ENCODE results near the gene KEAP1. TPM values are rescaled to one million over a fixed set of nuclear protein-coding genes. Genes with fewer than 3 reads are reported as not detected.

KEAP1 gene
- total and polyA plus RNA-seq, 7 donors, result 109 to 242 (median 199) TPM

DNA sequence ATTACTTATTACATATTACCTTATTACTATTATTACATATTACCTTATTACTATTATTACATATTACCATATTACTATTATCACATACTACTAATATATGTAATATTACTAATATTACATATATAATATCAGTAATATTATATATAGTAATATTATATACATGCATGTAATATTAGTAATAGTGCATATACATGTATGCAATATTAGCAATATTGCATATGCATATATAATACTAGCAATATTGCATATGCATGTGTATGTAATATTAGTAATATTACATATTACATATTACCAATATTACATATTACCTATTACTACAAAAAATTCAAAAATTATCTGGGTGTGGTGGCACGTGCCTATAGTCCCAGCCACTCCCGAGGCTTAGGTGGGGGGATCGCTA lies 60.5 kb downstream of the KEAP1 start:
- Histone ChIP-seq H3K27ac (no peak overlapping the region), H3K36me3 (ENCODE audit: insufficient read depth in 1 of 2, low read depth in 1 of 2) (peaks cover 0 to 10% of the 10 kb centered on the region in 2 donors), H3K4me3 (no peak overlapping the region), H3K9me3 (no peaks in the 10 kb centered on the region), H3K27me3 (ENCODE audit: insufficient read depth in 3 of 3, low read length in 2 of 3) (no peaks in the 10 kb centered on the region), H3K4me1 (peaks cover 13% of the 10 kb centered on the region)
- intact Hi-C loops (cut with DNase I), result no loop called here
- TF ChIP-seq, protein P1, sequence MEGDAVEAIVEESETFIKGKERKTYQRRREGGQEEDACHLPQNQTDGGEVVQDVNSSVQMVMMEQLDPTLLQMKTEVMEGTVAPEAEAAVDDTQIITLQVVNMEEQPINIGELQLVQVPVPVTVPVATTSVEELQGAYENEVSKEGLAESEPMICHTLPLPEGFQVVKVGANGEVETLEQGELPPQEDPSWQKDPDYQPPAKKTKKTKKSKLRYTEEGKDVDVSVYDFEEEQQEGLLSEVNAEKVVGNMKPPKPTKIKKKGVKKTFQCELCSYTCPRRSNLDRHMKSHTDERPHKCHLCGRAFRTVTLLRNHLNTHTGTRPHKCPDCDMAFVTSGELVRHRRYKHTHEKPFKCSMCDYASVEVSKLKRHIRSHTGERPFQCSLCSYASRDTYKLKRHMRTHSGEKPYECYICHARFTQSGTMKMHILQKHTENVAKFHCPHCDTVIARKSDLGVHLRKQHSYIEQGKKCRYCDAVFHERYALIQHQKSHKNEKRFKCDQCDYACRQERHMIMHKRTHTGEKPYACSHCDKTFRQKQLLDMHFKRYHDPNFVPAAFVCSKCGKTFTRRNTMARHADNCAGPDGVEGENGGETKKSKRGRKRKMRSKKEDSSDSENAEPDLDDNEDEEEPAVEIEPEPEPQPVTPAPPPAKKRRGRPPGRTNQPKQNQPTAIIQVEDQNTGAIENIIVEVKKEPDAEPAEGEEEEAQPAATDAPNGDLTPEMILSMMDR (IDR thresholded peaks at IDR 0.05), result no peak
- DNase-seq (no peak), ATAC-seq (no peak)
- WGBS, 3 donors, result 94 to 99% (median 96%) methylated on average over 3 of the region's 3 CpGs

DNA sequence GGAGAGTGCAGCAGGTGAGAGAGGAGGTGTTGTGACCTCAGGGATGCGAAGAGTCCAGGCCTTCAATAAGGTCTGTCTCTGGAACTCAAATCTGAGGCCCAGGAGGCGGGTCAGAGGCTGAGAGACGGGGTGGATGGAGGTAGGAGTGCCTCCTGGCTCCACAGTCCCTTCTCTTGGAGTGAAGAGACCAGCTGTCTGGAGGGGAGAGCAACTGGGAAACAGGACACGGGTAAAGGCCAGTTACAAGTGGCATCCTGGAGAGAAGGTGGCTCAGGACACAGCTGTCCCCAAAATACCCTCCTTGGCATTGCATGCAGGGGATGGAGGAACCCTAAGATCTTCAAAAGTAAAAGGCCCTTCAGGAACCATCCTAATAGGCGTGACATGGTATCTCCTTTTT lies 63.6 kb downstream of the KEAP1 start:
- peak overlapping the region; percentile 63 for H3K27ac ChIP-seq
- DNase-seq (no peak), ATAC-seq (peak; percentile 65 to 81 (median 74))
- H3K36me3 ChIP-seq (ENCODE audit: insufficient read depth in 1 of 2, low read depth in 1 of 2), result no peaks in the 10 kb centered on the region
- WGBS, 3 donors, result 32 to 53% (median 37%) methylated on average over 5 of the region's 5 CpGs
- intact Hi-C loops (cut with DNase I), result no loop called here
- no peaks in the 10 kb centered on the region for H3K27me3 ChIP-seq (ENCODE audit: insufficient read depth in 3 of 3, low read length in 2 of 3)
- H3K9me3 ChIP-seq, result no peaks in the 10 kb centered on the region
- H3K4me3 ChIP-seq, result no peak overlapping the region
- TF ChIP-seq, protein P1 (IDR thresholded peaks at IDR 0.05), result no peak
- peaks cover 13% of the 10 kb centered on the region for H3K4me1 ChIP-seq

Other genes starting within 250 kb of the KEAP1 start
- gene ICAM1, start 232.2 kb downstream of the KEAP1 start, total RNA-seq, result 1 to 10 TPM; 3.7 to 8.0 (median 6.9) TPM
- 1 to 10 TPM; 2.7 to 7.5 (median 3.3) TPM for gene ICAM1, start 232.2 kb downstream of the KEAP1 start, polyA plus RNA-seq
- gene ICAM4, start 216.4 kb downstream of the KEAP1 start, total RNA-seq, result under 1 TPM in 1 of 4 donors, not detected in 3; 0.47 TPM
- gene ICAM4, start 216.4 kb downstream of the KEAP1 start, polyA plus RNA-seq, result under 1 TPM in 2 of 3 donors, not detected in 1; 0.04 to 0.18 TPM
- gene ICAM5, start 213.4 kb downstream of the KEAP1 start, total RNA-seq, result under 1 TPM in 2 of 4 donors, not detected in 2; 0.13 to 0.22 TPM
- gene ICAM5, start 213.4 kb downstream of the KEAP1 start, polyA plus RNA-seq, result under 1 TPM in 2 of 3 donors, not detected in 1; 0.04 TPM
- gene ZGLP1, start 193.5 kb downstream of the KEAP1 start, total RNA-seq, result 1 to 10 TPM in 1 of 4 donors, under 1 TPM in 2, not detected in 1; 0.59 to 2.9 (median 0.69) TPM
- gene ZGLP1, start 193.5 kb downstream of the KEAP1 start, polyA plus RNA-seq, result 1 to 10 TPM in 1 of 3 donors, under 1 TPM in 2; 0.69 to 1.6 (median 1.00) TPM
- 10 to 100 TPM; 16.0 to 21.8 (median 18.3) TPM for gene FDX2, start 187.3 kb downstream of the KEAP1 start, total RNA-seq
- gene FDX2, start 187.3 kb downstream of the KEAP1 start, polyA plus RNA-seq, result 10 to 100 TPM; 30.7 to 52.5 (median 39.6) TPM
- gene RAVER1, start 169.8 kb downstream of the KEAP1 start, total RNA-seq, result 10 to 100 TPM in 2 of 4 donors, 1 to 10 TPM in 2; 7.9 to 11.2 (median 9.9) TPM
- 1 to 10 TPM; 4.3 to 8.2 (median 4.8) TPM for gene RAVER1, start 169.8 kb downstream of the KEAP1 start, polyA plus RNA-seq
- gene ICAM3, start 163.7 kb downstream of the KEAP1 start, total RNA-seq, result 10 to 100 TPM in 1 of 4 donors, 1 to 10 TPM in 3; 6.4 to 10.1 (median 8.1) TPM
- gene ICAM3, start 163.7 kb downstream of the KEAP1 start, polyA plus RNA-seq, result 10 to 100 TPM in 1 of 3 donors, 1 to 10 TPM in 2; 7.8 to 10.1 (median 9.2) TPM
- 10 to 100 TPM; 37.1 to 57.6 (median 40.4) TPM for gene TYK2, start 122.8 kb downstream of the KEAP1 start, total RNA-seq
- gene TYK2, start 122.8 kb downstream of the KEAP1 start, polyA plus RNA-seq, result 10 to 100 TPM; 40.7 to 58.8 (median 41.7) TPM
- gene CDC37, start 99.8 kb downstream of the KEAP1 start, total RNA-seq, result 100 to 1,000 TPM; 165 to 182 (median 171) TPM
- gene CDC37, start 99.8 kb downstream of the KEAP1 start, polyA plus RNA-seq, result 100 to 1,000 TPM; 208 to 268 (median 234) TPM
- gene PDE4A, start 82.8 kb downstream of the KEAP1 start, total RNA-seq, result 10 to 100 TPM in 3 of 4 donors, 1 to 10 TPM in 1; 7.9 to 29.0 (median 16.8) TPM
- gene PDE4A, start 82.8 kb downstream of the KEAP1 start, polyA plus RNA-seq, result 10 to 100 TPM in 2 of 3 donors, 1 to 10 TPM in 1; 4.1 to 15.1 (median 11.5) TPM
- gene S1PR5, start 14.1 kb upstream of the KEAP1 start, total RNA-seq, result under 1 TPM; 0.15 to 0.30 (median 0.17) TPM
- under 1 TPM; 0.07 to 0.12 (median 0.08) TPM for gene S1PR5, start 14.1 kb upstream of the KEAP1 start, polyA plus RNA-seq
- gene ATG4D, start 40.5 kb upstream of the KEAP1 start, total RNA-seq, result 10 to 100 TPM; 42.5 to 71.8 (median 60.8) TPM
- 10 to 100 TPM; 49.3 to 95.7 (median 72.8) TPM for gene ATG4D, start 40.5 kb upstream of the KEAP1 start, polyA plus RNA-seq
- gene KRI1, start 62.7 kb upstream of the KEAP1 start, total RNA-seq, result 10 to 100 TPM; 17.3 to 20.6 (median 20.3) TPM
- gene KRI1, start 62.7 kb upstream of the KEAP1 start, polyA plus RNA-seq, result 10 to 100 TPM; 14.8 to 21.6 (median 20.1) TPM
- 10 to 100 TPM in 3 of 4 donors, 1 to 10 TPM in 1; 6.1 to 13.1 (median 11.8) TPM for gene CDKN2D, start 65.6 kb upstream of the KEAP1 start, total RNA-seq
- 10 to 100 TPM; 18.0 to 29.2 (median 22.7) TPM for gene CDKN2D, start 65.6 kb upstream of the KEAP1 start, polyA plus RNA-seq
- gene AP1M2, start 84.0 kb upstream of the KEAP1 start, total RNA-seq, result not detected
- gene AP1M2, start 84.0 kb upstream of the KEAP1 start, polyA plus RNA-seq, result under 1 TPM in 1 of 3 donors, not detected in 2; 0.13 TPM
- gene SLC44A2, start 122.2 kb upstream of the KEAP1 start, total RNA-seq, result 100 to 1,000 TPM in 1 of 4 donors, 10 to 100 TPM in 3; 73.8 to 104 (median 83.8) TPM
- gene SLC44A2, start 122.2 kb upstream of the KEAP1 start, polyA plus RNA-seq, result 10 to 100 TPM; 36.3 to 73.4 (median 63.2) TPM
- gene ILF3, start 151.0 kb upstream of the KEAP1 start, total RNA-seq, result 100 to 1,000 TPM; 112 to 189 (median 157) TPM
- gene ILF3, start 151.0 kb upstream of the KEAP1 start, polyA plus RNA-seq, result 100 to 1,000 TPM in 2 of 3 donors, 10 to 100 TPM in 1; 70.6 to 148 (median 139) TPM
- gene QTRT1, start 198.1 kb upstream of the KEAP1 start, total RNA-seq, result 10 to 100 TPM; 24.7 to 28.8 (median 27.1) TPM
- 10 to 100 TPM; 15.9 to 33.4 (median 28.6) TPM for gene QTRT1, start 198.1 kb upstream of the KEAP1 start, polyA plus RNA-seq
- gene DNM2, start 214.7 kb upstream of the KEAP1 start, total RNA-seq, result 100 to 1,000 TPM; 117 to 143 (median 130) TPM
- 100 to 1,000 TPM in 1 of 3 donors, 10 to 100 TPM in 2; 70.6 to 149 (median 74.1) TPM for gene DNM2, start 214.7 kb upstream of the KEAP1 start, polyA plus RNA-seq

Measured in psoas muscle (tissue), 8 donors.